H9 (cell line): ENCODE data around the gene TMEM242. TPM values are rescaled to one million over a fixed set of nuclear protein-coding genes. Genes with fewer than 3 reads are reported as not detected.

Source experiments
- DNase-seq: peaks from one replicate; pipeline ENCODE4 v3.0.0-alpha.2; 2017
- H2AFZ ChIP-seq: one replicate; pipeline ENCODE4 v1.6.1; 2013; ENCODE audit warnings: mild to moderate bottlenecking, low read length, control low read depth, moderate library complexity
- H2AK5ac ChIP-seq: 2 replicates; pipeline ENCODE4 v1.6.1; 2013; ENCODE audit warnings: low read length, control low read depth, mixed read lengths; ENCODE audit not compliant: insufficient read length
- H2BK120ac ChIP-seq: one replicate; pipeline ENCODE4 v1.6.1; 2013; ENCODE audit warnings: low read depth, mild to moderate bottlenecking, low read length, control low read depth, inconsistent platforms; ENCODE audit not compliant: poor library complexity, severe bottlenecking
- H2BK12ac ChIP-seq: 2 replicates; pipeline ENCODE4 v1.6.1; 2013; ENCODE audit warnings: low read length, control low read depth, mixed read lengths, low read depth; ENCODE audit not compliant: insufficient read length
- H2BK15ac ChIP-seq: 2 replicates; pipeline ENCODE4 v1.6.1; 2013; ENCODE audit warnings: low read depth, low read length, control low read depth
- H2BK20ac ChIP-seq: one replicate; pipeline ENCODE4 v1.6.1; 2013; ENCODE audit warnings: low read depth, mild to moderate bottlenecking, low read length, control low read depth, inconsistent platforms; ENCODE audit not compliant: poor library complexity, severe bottlenecking
- H2BK5ac ChIP-seq: 2 replicates; pipeline ENCODE4 v1.6.1; 2013; ENCODE audit warnings: low read length, control low read depth, mixed read lengths; ENCODE audit not compliant: insufficient read length
- H3K14ac ChIP-seq: 2 replicates; pipeline ENCODE4 v1.6.1; 2013; ENCODE audit warnings: low read length, control low read depth; ENCODE audit not compliant: insufficient read depth
- H3K18ac ChIP-seq: 2 replicates; pipeline ENCODE4 v1.6.1; 2013; ENCODE audit warnings: low read depth, mild to moderate bottlenecking, mixed read lengths, low read length, control low read depth; ENCODE audit not compliant: insufficient read length
- H3K23ac ChIP-seq: 2 replicates; pipeline ENCODE4 v1.6.1; 2013; ENCODE audit warnings: low read length, control low read depth, mixed read lengths, low read depth; ENCODE audit not compliant: insufficient read length
- H3K23me2 ChIP-seq: 2 replicates; pipeline ENCODE4 v1.6.1; 2013; ENCODE audit warnings: low read depth, mild to moderate bottlenecking, mixed read lengths, low read length, control low read depth; ENCODE audit not compliant: insufficient read length, poor library complexity, severe bottlenecking
- H3K27ac ChIP-seq: 2 replicates; pipeline ENCODE4 v1.5.1; 2013; ENCODE audit warnings: low read length, control low read depth, mixed read lengths, low read depth; ENCODE audit not compliant: insufficient read length
- H3K27me3 ChIP-seq: 2 replicates; pipeline ENCODE4 v1.6.1; 2013; ENCODE audit warnings: low read length, control low read depth, inconsistent platforms; ENCODE audit not compliant: insufficient read depth
- H3K4ac ChIP-seq: 2 replicates; pipeline ENCODE4 v1.6.1; 2013; ENCODE audit warnings: low read depth, mild to moderate bottlenecking, control low read depth, inconsistent platforms, low read length, moderate library complexity
- H3K4me1 ChIP-seq: 2 replicates; pipeline ENCODE4 v1.6.1; 2013; ENCODE audit warnings: low read length, control low read depth, inconsistent platforms; ENCODE audit not compliant: insufficient read depth
- H3K4me2 ChIP-seq: 2 replicates; pipeline ENCODE4 v1.6.1; 2013; ENCODE audit warnings: low read length, control low read depth, mixed read lengths; ENCODE audit not compliant: insufficient read length, insufficient read depth
- H3K56ac ChIP-seq: 2 replicates; pipeline ENCODE4 v1.6.1; 2013; ENCODE audit warnings: low read depth, mild to moderate bottlenecking, mixed read lengths, low read length, control low read depth; ENCODE audit not compliant: insufficient read length
- H3K79me1 ChIP-seq: 2 replicates; pipeline ENCODE4 v1.6.1; 2013; ENCODE audit warnings: low read depth, mild to moderate bottlenecking, moderate library complexity, low read length, control low read depth, inconsistent platforms; ENCODE audit not compliant: insufficient read depth, poor library complexity, severe bottlenecking
- H3K79me2 ChIP-seq: 2 replicates; pipeline ENCODE4 v1.6.1; 2013; ENCODE audit warnings: low read length, control low read depth, inconsistent platforms; ENCODE audit not compliant: insufficient read depth
- H3K9ac ChIP-seq: 2 replicates; pipeline ENCODE4 v1.6.1; 2013; ENCODE audit warnings: low read length, control low read depth, mixed read lengths; ENCODE audit not compliant: insufficient read length; ENCODE audit errors: extremely low read depth
- H3K9me3 ChIP-seq: one replicate; pipeline ENCODE4 v1.6.1; 2013; ENCODE audit warnings: low read depth, low read length, inconsistent platforms; ENCODE audit not compliant: control insufficient read depth
- H3T11ph ChIP-seq: one replicate; pipeline ENCODE4 v1.6.1; 2013; ENCODE audit warnings: mild to moderate bottlenecking, low read length, control low read depth, inconsistent platforms
- H4K20me1 ChIP-seq: one replicate; pipeline ENCODE4 v1.6.1; 2013; ENCODE audit not compliant: control insufficient read depth, insufficient read length, insufficient read depth
- H4K5ac ChIP-seq: 2 replicates; pipeline ENCODE4 v1.6.1; 2013; ENCODE audit warnings: low read depth, mild to moderate bottlenecking, mixed read lengths, low read length, control low read depth; ENCODE audit not compliant: insufficient read length
- H4K8ac ChIP-seq: replicated peaks from 2 replicates; pipeline ENCODE4 v1.6.1; 2013; ENCODE audit warnings: low read length, control low read depth, mixed read lengths, low read depth; ENCODE audit not compliant: insufficient read length
- H4K91ac ChIP-seq: 2 replicates; pipeline ENCODE4 v1.6.1; 2013; ENCODE audit warnings: low read depth, mild to moderate bottlenecking, moderate library complexity, mixed read lengths, low read length, control low read depth; ENCODE audit not compliant: insufficient read length
- H3K27ac Mint-ChIP-seq, 3 experiments: 2 replicates in 2 of 3; 3 replicates in 1 of 3; pipeline ENCODE4 v1.8.0; 2020 to 2021; ENCODE audit warnings: mixed read lengths in 3 of 3, mild to moderate bottlenecking in 1 of 3, moderate library complexity in 1 of 3
- H3K27me3 Mint-ChIP-seq: 2 replicates; pipeline ENCODE4 v1.8.0; 2021; ENCODE audit warnings: low read depth, mild to moderate bottlenecking, moderate library complexity, mixed read lengths
- H3K36me3 Mint-ChIP-seq, 3 experiments: 2 replicates in 2 of 3; 3 replicates in 1 of 3; pipeline ENCODE4 v1.8.0; 2020 to 2021; ENCODE audit warnings: low read depth in 3 of 3, mixed read lengths in 3 of 3; ENCODE audit not compliant: insufficient read depth in 1 of 3
- H3K4me1 Mint-ChIP-seq, 2 experiments: 2 replicates each; pipeline ENCODE4 v1.8.0; 2020; ENCODE audit warnings: mixed read lengths in 2 of 2
- H3K4me3 Mint-ChIP-seq, 2 experiments: 2 replicates in 1 of 2; 3 replicates in 1 of 2; pipeline ENCODE4 v1.8.0; 2020 to 2021; ENCODE audit warnings: mild to moderate bottlenecking in 2 of 2, mixed read lengths in 2 of 2, moderate library complexity in 1 of 2
- H3K9me3 Mint-ChIP-seq, 2 experiments: 2 replicates in 1 of 2; 3 replicates in 1 of 2; pipeline ENCODE4 v1.8.0; 2020; ENCODE audit warnings: mild to moderate bottlenecking in 2 of 2, mixed read lengths in 2 of 2, moderate library complexity in 1 of 2
- WGBS: extraction: QIAGEN DNeasy Blood & Tissue Kit; methylation state at CpG from one replicate; pipeline ENCODE4 v1.1.7; 2013; ENCODE audit warnings: missing lambda C conversion rate, low lambda C conversion rate, mixed read lengths; ENCODE audit not compliant: insufficient read length; ENCODE audit errors: extremely low coverage; 5-methylcytosine and 5-hydroxymethylcytosine counted together
- total RNA-seq: library from RNA; stranded (reverse); gene quantifications from 2 replicates; pipeline ENCODE4 v1.2.1, GENCODE V29; 2021
- TF ChIP-seq, protein P1 (sequence below): fragments of 200-600 bp; sonication (generic); conservative IDR thresholded peaks from 3 replicates; pipeline ENCODE4 v1.8.0; 2021; ENCODE audit warnings: antibody characterized with exemption, mild to moderate bottlenecking

TMEM242 gene
- total RNA-seq, 1 experiment from 2014 or later, result 10.5 TPM

DNA sequence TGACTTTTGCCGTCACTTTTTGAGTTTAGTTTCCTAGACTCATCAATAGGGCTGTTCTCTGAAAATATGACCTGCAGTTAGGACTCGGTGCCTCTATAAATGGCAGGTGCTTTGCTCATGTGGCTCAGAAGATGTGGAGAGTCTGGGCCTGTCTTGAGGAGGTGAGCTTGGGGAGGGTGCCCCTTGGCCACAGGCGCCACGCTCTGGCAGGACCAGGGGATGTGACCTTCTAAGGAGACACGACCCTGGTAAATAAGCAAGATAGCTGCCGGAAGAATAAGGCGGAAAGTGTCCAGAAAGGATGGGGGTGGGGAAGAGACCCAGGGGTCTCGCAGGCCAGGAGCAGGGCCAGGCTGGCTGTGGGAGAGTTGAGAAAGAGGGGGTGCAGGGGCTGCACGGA, 46.6 kb downstream of the TMEM242 start:
- no peak overlapping the region; a peak in 1 of 7 replicates for H3K27ac Mint-ChIP-seq

More for the DNA sequence above, 46.6 kb downstream of the TMEM242 start:
- Mint-ChIP-seq H3K27me3 (peaks cover 37% of the 10 kb centered on the region), H3K9me3 (no peaks in the 10 kb centered on the region), H3K36me3 (no peaks in the 10 kb centered on the region), H3K4me3 (0 out of 5 replicates have a peak overlapping the region, but pooled peaks of 1 of the 2 experiments have one; percentile 7), H3K4me1 (peaks cover 22 to 24% of the 10 kb centered on the region in 2 experiments)
- H2BK12ac ChIP-seq, result no peak overlapping the region
- H3K23ac ChIP-seq, result no peak overlapping the region
- H3K4me1 ChIP-seq, result peaks cover 2% of the 10 kb centered on the region; the same call in 1 of the 2 replicates
- no peak overlapping the region for H4K5ac ChIP-seq
- no peak overlapping the region for H3T11ph ChIP-seq
- peaks cover 4% of the 10 kb centered on the region for H3K23me2 ChIP-seq
- no peak overlapping the region for H3K18ac ChIP-seq
- TF ChIP-seq, protein P1, sequence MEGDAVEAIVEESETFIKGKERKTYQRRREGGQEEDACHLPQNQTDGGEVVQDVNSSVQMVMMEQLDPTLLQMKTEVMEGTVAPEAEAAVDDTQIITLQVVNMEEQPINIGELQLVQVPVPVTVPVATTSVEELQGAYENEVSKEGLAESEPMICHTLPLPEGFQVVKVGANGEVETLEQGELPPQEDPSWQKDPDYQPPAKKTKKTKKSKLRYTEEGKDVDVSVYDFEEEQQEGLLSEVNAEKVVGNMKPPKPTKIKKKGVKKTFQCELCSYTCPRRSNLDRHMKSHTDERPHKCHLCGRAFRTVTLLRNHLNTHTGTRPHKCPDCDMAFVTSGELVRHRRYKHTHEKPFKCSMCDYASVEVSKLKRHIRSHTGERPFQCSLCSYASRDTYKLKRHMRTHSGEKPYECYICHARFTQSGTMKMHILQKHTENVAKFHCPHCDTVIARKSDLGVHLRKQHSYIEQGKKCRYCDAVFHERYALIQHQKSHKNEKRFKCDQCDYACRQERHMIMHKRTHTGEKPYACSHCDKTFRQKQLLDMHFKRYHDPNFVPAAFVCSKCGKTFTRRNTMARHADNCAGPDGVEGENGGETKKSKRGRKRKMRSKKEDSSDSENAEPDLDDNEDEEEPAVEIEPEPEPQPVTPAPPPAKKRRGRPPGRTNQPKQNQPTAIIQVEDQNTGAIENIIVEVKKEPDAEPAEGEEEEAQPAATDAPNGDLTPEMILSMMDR, result no peak
- H3K27ac ChIP-seq, result no peak overlapping the region
- no CpG with 5 or more reads among the region's 9 CpGs for WGBS
- H3K9ac ChIP-seq, result no peak overlapping the region
- H2AFZ ChIP-seq, result no peak overlapping the region
- no peak overlapping the region for H4K91ac ChIP-seq
- DNase-seq, result no peak
- H3K4ac ChIP-seq, result no peak overlapping the region
- H2BK120ac ChIP-seq, result no peak overlapping the region
- H4K8ac ChIP-seq, result no peak overlapping the region
- H2BK20ac ChIP-seq, result no peak overlapping the region
- H3K4me2 ChIP-seq, result no peak overlapping the region
- H3K56ac ChIP-seq, result no peak overlapping the region
- H2BK5ac ChIP-seq, result no peak overlapping the region
- no peaks in the 10 kb centered on the region for H3K79me1 ChIP-seq
- no peaks in the 10 kb centered on the region for H3K79me2 ChIP-seq
- no peak overlapping the region for H2BK15ac ChIP-seq
- no peak overlapping the region for H3K14ac ChIP-seq
- no peaks in the 10 kb centered on the region for H4K20me1 ChIP-seq
- H3K27me3 ChIP-seq, result no peaks in the 10 kb centered on the region; the same call in 1 of the 2 replicates
- no peak overlapping the region for H2AK5ac ChIP-seq
- no peaks in the 10 kb centered on the region for H3K9me3 ChIP-seq
